KMS-11 (cell line): ENCODE results near the gene AGAP1.

Experiments
- H2AFZ ChIP-seq: fragments of 200-600 bp; sonication (generic); 2 replicates; pipeline ENCODE4 v1.6.1; 2016; ENCODE audit warnings: antibody characterized with exemption, mixed run types, low read depth
- H3K27ac ChIP-seq: fragments of 200-600 bp; sonication (generic); 2 replicates; pipeline ENCODE4 v1.6.1; 2016; ENCODE audit warnings: mild to moderate bottlenecking, mixed run types
- H3K27me3 ChIP-seq: fragments of 200-600 bp; sonication (generic); 2 replicates; pipeline ENCODE4 v1.6.1; 2017; ENCODE audit warnings: mild to moderate bottlenecking, low read depth, mixed run types, moderate library complexity; ENCODE audit not compliant: insufficient read depth
- H3K36me3 ChIP-seq: fragments of 200-600 bp; sonication (generic); 2 replicates; pipeline ENCODE4 v1.6.1; 2017; ENCODE audit warnings: mild to moderate bottlenecking, mixed run types; ENCODE audit not compliant: insufficient read depth
- H3K4me1 ChIP-seq: fragments of 200-600 bp; sonication (generic); 2 replicates; pipeline ENCODE4 v1.6.1; 2016; ENCODE audit warnings: mild to moderate bottlenecking, low read depth, mixed run types; ENCODE audit not compliant: poor library complexity, severe bottlenecking
- H3K4me2 ChIP-seq: fragments of 200-600 bp; sonication (generic); 2 replicates; pipeline ENCODE4 v1.7.0; 2016; ENCODE audit warnings: mild to moderate bottlenecking, mixed run types
- H3K4me3 ChIP-seq: fragments of 200-600 bp; sonication (generic); IDR thresholded peaks from 2 replicates; pipeline ENCODE4 v1.6.1; 2017; ENCODE audit warnings: low read depth, low read length, mixed read lengths; ENCODE audit not compliant: insufficient read depth
- H3K79me2 ChIP-seq: fragments of 200-600 bp; sonication (generic); 2 replicates; pipeline ENCODE4 v1.6.1; 2016; ENCODE audit warnings: low read depth, mixed run types; ENCODE audit not compliant: insufficient read depth
- H3K9ac ChIP-seq: fragments of 200-600 bp; sonication (generic); 2 replicates; pipeline ENCODE4 v1.6.1; 2016; ENCODE audit warnings: mild to moderate bottlenecking, mixed run types
- H4K20me1 ChIP-seq: fragments of 200-600 bp; sonication (generic); 2 replicates; pipeline ENCODE4 v1.6.1; 2016; ENCODE audit warnings: mild to moderate bottlenecking, mixed run types; ENCODE audit not compliant: insufficient read depth
- TF ChIP-seq, protein P1 (sequence below): fragments of 200-600 bp; sonication (generic); conservative IDR thresholded peaks from 2 replicates; pipeline ENCODE4 v1.6.1; 2017; ENCODE audit warnings: low read depth, mild to moderate bottlenecking, antibody characterized with exemption, low read length, moderate library complexity, mixed read lengths

The AGAP1 gene

DNA sequence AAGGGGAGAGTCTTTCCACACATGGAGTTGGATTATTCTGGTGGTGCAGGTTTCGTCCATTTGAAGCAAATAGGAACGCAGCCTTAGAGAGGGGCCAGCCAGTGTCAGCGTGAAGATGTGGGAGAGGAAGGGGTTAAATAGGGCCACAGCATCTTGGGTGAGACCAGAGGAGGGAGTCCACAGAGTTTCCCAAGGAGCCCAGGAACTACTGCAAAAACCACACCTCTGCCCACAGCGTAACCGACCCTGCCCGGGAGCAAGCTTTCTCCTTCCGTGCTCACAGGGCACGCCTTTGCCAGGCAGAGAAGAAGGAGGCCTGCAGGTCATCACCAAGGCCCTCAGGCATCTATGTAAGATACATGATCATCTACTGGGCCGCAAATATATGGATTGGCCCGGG is 314.5 kb downstream of the AGAP1 start:
- Histone ChIP-seq H3K4me2 (no peak overlapping the region), H3K79me2 (no peaks in the 10 kb centered on the region), H3K4me1 (no peaks in the 10 kb centered on the region), H3K27ac (no peak overlapping the region), H2AFZ (no peak overlapping the region), H3K9ac (no peak overlapping the region), H3K36me3 (no peaks in the 10 kb centered on the region; the same call in 1 of the 2 replicates), H3K27me3 (no peaks in the 10 kb centered on the region), H3K4me3 (no peak overlapping the region), H4K20me1 (no peaks in the 10 kb centered on the region)
- TF ChIP-seq, protein P1, sequence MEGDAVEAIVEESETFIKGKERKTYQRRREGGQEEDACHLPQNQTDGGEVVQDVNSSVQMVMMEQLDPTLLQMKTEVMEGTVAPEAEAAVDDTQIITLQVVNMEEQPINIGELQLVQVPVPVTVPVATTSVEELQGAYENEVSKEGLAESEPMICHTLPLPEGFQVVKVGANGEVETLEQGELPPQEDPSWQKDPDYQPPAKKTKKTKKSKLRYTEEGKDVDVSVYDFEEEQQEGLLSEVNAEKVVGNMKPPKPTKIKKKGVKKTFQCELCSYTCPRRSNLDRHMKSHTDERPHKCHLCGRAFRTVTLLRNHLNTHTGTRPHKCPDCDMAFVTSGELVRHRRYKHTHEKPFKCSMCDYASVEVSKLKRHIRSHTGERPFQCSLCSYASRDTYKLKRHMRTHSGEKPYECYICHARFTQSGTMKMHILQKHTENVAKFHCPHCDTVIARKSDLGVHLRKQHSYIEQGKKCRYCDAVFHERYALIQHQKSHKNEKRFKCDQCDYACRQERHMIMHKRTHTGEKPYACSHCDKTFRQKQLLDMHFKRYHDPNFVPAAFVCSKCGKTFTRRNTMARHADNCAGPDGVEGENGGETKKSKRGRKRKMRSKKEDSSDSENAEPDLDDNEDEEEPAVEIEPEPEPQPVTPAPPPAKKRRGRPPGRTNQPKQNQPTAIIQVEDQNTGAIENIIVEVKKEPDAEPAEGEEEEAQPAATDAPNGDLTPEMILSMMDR = no peak

DNA sequence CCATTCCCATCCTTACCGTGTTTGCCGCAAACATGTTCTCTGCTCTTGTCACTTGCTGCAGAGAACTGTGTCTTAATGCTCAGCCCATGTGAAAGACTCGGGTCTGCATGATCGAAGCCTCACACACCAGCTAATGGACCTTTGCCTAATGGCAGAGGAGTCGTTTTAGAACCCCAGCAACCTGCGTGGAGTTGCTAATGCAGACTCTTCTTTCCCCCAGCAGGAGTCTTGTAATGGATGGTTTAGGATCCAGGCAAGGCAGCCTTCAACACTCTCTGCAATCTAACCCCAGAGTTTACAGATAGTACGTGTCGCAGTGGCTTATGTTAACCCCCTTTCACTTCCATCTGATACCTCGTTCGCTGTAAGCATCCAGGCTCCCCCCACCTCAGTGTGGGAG is 316.4 kb downstream of the AGAP1 start:
- TF ChIP-seq, protein P1 = no peak
- Histone ChIP-seq H3K27me3 (no peaks in the 10 kb centered on the region), H3K27ac (no peak overlapping the region), H3K4me2 (no peak overlapping the region), H3K79me2 (no peaks in the 10 kb centered on the region), H3K4me3 (no peak overlapping the region), H2AFZ (no peak overlapping the region), H3K4me1 (no peaks in the 10 kb centered on the region), H3K36me3 (no peaks in the 10 kb centered on the region; the same call in 1 of the 2 replicates), H4K20me1 (no peaks in the 10 kb centered on the region), H3K9ac (no peak overlapping the region)

DNA sequence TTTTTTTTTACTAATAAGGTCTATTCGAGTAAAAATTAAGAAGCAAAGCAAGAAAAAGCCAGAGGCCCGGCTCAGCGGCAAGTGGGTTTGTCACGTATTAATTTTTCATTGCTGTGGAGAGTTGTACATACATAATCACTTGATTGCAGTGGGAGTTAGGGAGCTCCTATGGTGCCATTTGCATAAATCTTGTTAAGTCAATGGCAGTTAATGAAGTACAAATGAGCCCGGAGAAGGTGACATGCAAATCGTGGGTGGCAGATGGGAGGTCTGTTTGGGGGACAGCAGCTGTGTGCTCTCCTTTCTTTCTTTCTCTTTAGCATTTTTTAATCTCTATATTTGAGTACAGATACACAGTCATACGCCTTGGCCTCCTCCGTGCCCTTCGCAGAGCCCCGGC is 317.0 kb downstream of the AGAP1 start:
- Histone ChIP-seq H4K20me1 (no peaks in the 10 kb centered on the region), H3K36me3 (no peaks in the 10 kb centered on the region; the same call in 1 of the 2 replicates), H3K4me2 (no peak overlapping the region), H3K4me3 (no peak overlapping the region), H3K27ac (no peak overlapping the region), H2AFZ (no peak overlapping the region), H3K4me1 (no peaks in the 10 kb centered on the region), H3K79me2 (no peaks in the 10 kb centered on the region), H3K9ac (no peak overlapping the region), H3K27me3 (no peaks in the 10 kb centered on the region)
- TF ChIP-seq, protein P1 = no peak

DNA sequence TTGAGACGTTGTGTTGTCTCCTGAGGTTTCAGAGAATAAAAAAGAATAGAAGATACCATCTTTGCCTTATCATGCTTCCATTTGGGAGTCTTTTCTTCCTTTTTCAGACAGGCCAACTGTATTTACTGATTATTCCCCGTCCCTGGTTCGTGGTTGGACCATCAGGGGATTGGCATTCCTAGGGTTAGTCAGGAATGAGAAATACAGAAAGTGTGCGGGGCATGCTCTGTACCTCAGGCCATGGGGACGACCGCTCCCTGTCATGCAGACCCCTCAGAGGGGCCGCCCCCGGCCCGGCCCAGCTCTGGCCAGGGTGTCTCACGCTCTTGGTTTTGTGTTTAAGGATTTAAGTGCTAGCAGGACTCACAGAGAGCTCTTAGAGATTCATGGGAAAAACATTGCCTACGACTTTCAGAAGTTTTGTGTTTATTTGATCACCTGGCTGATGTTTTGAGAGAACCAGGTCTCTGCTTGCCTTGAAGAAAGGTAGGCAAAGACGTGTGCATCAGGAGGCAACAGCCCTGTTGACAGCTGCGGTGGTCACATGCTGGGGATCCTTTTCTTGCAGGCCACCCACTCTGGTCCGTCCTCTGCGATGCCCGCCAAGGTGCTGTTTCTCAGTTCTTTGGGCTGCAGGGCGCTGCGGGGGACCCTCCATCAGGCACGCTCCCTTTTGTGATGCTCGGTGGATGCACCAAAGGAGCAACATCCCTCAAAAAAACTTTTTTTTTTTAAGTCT is 317.8 kb downstream of the AGAP1 start:
- Histone ChIP-seq H3K4me3 (no peak overlapping the region), H4K20me1 (no peaks in the 10 kb centered on the region), H3K4me2 (no peak overlapping the region), H3K27ac (no peak overlapping the region), H2AFZ (no peak overlapping the region), H3K4me1 (no peaks in the 10 kb centered on the region), H3K27me3 (no peaks in the 10 kb centered on the region), H3K36me3 (no peaks in the 10 kb centered on the region; the same call in 1 of the 2 replicates), H3K9ac (no peak overlapping the region), H3K79me2 (no peaks in the 10 kb centered on the region)
- TF ChIP-seq, protein P1 = no peak
